GM20000 (cell line): Measurements from ENCODE around the gene AQP12B.

Experiments
- DNase-seq: peaks from one replicate; pipeline ENCODE4 v3.0.0; 2012; ENCODE audit warnings: low spot score
- TF ChIP-seq, protein P1 (sequence below): IDR thresholded peaks from 2 replicates; pipeline ENCODE4 v1.5.1; 2012; ENCODE audit warnings: mild to moderate bottlenecking, control low read depth; ENCODE audit errors: extremely low read depth, missing control alignments

The AQP12B gene

DNA sequence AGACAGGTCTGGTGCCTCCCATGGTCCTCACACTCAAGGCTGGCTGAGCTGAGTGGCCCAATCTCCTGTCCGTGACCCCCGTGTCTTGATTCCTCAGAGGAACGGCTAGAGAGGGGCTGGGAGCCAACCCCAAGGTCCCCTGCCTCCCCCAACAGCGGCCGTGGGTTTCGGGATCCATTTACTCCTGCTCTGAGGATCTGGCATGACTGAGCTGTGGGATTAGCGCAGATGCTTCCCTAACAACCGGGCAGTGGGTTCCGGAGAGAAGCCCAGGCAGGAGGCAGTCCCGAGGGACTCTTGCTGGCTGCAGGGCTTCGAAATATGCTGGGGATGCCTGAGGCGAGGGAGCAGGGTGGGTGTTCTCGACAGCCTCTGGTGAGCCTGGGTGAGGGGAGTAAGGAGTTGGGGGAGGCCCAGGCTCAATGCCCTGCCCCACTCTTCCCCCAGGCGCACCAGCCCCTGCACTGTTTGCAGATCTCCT is 38.5 kb downstream of the AQP12B start:
- DNase-seq: peak; percentile 12
- TF ChIP-seq, protein P1, sequence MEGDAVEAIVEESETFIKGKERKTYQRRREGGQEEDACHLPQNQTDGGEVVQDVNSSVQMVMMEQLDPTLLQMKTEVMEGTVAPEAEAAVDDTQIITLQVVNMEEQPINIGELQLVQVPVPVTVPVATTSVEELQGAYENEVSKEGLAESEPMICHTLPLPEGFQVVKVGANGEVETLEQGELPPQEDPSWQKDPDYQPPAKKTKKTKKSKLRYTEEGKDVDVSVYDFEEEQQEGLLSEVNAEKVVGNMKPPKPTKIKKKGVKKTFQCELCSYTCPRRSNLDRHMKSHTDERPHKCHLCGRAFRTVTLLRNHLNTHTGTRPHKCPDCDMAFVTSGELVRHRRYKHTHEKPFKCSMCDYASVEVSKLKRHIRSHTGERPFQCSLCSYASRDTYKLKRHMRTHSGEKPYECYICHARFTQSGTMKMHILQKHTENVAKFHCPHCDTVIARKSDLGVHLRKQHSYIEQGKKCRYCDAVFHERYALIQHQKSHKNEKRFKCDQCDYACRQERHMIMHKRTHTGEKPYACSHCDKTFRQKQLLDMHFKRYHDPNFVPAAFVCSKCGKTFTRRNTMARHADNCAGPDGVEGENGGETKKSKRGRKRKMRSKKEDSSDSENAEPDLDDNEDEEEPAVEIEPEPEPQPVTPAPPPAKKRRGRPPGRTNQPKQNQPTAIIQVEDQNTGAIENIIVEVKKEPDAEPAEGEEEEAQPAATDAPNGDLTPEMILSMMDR: no peak

GRCh38 chr2:240643811-240644150 is 38.9 kb downstream of the AQP12B start:
- DNase-seq: no peak

DNA sequence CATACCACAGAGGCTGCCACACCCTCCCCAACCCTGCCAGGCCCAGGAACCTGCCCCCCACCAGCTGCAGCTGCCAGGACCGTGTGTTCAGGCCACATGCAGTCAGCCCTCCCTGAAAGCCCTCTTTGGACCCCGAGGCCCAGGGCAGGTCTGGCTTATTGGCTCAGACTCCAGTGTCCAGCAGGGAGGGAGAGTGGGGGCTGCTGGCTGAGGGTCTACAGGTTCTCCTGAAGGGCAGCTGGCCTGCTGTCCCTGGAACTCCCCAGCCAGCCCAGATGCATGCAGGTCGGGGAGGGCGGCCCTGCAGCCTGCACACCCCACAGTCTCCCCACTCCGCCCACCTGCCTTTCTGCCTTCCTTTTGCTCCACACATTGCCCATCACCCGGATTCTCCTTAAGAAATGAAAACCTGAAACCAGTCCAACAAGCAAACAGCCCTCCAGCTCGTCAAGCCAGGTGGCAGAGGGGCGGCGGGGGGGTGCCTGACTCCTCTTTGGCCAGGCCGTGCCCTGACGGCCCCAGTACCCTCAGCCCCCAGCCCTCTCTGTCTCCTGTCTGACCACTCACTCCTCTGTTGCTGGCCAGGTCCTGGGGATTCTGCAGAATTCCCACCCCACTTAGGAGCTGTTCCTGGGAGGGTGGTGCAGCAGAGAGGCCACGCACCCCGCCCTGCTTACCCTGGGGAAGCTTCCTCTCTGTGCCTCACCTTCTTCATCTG is 39.4 kb downstream of the AQP12B start:
- TF ChIP-seq, protein P1: no peak

More at GRCh38 chr2:240643811-240644150, 38.9 kb downstream of the AQP12B start:
- TF ChIP-seq, protein P1: no peak

DNA sequence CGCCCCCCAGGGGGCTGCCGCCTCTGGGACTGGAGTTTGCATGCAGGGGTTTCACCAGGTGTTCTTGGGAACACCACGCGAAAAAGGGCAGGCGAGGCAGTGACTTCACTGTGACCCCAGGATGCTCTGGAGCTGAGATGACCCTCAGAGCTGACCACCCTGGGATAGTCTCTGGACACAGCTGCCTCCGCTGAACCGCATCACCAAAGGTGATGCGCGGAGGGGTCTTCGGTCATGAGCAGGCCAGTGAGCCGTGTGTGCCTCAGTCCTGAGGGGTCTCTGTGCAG is 39.9 kb downstream of the AQP12B start:
- TF ChIP-seq, protein P1: no peak
- no peak for DNase-seq

More for the DNA sequence above, 39.4 kb downstream of the AQP12B start:
- DNase-seq: no peak

GRCh38 chr2:240642061-240642805 is 40.5 kb downstream of the AQP12B start:
- peak; percentile 7 for DNase-seq
- TF ChIP-seq, protein P1: no peak

- no peak for DNase-seq
- TF ChIP-seq, protein P1: no peak
Observed at GRCh38 chr2:240640939-240641338, 41.7 kb downstream of the AQP12B start.

GRCh38 chr2:240639566-240639965 is 43.1 kb downstream of the AQP12B start:
- DNase-seq: no peak
- TF ChIP-seq, protein P1: no peak
